Suprapubic skin (tissue), 4 donors: Measurements from ENCODE around the gene ESPL1. TPM values are rescaled to one million over a fixed set of nuclear protein-coding genes. Genes with fewer than 3 reads are reported as not detected.

Experiments used
- DNase-seq, 2 donors: peaks; one replicate each; pipeline ENCODE4 v3.0.0-alpha.2; 2019; ENCODE audit warnings: low spot score in 2 of 2
- H3K27ac ChIP-seq: fragments of 200-600 bp; sonication (generic); one replicate; pipeline ENCODE4 v1.5.1; 2019
- H3K27me3 ChIP-seq: fragments of 200-600 bp; sonication (generic); one replicate; pipeline ENCODE4 v1.5.1; 2019
- H3K36me3 ChIP-seq: fragments of 200-600 bp; sonication (generic); one replicate; pipeline ENCODE4 v1.5.1; 2019
- H3K4me1 ChIP-seq: fragments of 200-600 bp; sonication (generic); one replicate; pipeline ENCODE4 v1.5.1; 2019
- H3K4me3 ChIP-seq: fragments of 200-600 bp; sonication (generic); one replicate; pipeline ENCODE4 v1.5.1; 2019; ENCODE audit warnings: mild to moderate bottlenecking
- H3K9me3 ChIP-seq: fragments of 200-600 bp; sonication (generic); one replicate; pipeline ENCODE4 v1.5.1; 2019
- CTCF ChIP-seq, 2 donors: fragments of 200-600 bp in 1 of 2; fragments of 450-650 bp in 1 of 2; sonication (generic) in 1 of 2; IDR thresholded peaks; one replicate each; pipeline ENCODE4 v1.5.1; 2016 to 2019; ENCODE audit warnings: antibody characterized with exemption in 2 of 2, mild to moderate bottlenecking in 1 of 2, moderate library complexity in 1 of 2
- EP300 ChIP-seq: sonication (generic); formaldehyde crosslinking; IDR thresholded peaks from one replicate; pipeline ENCODE4 v1.6.1; 2017; ENCODE audit warnings: antibody characterized with exemption
- POLR2A ChIP-seq, 2 donors: fragments of 450-650 bp; IDR thresholded peaks; one replicate each; pipeline ENCODE4 v1.6.1; 2017; ENCODE audit warnings: antibody characterized with exemption in 2 of 2, mild to moderate bottlenecking in 2 of 2, moderate library complexity in 2 of 2
- POLR2AphosphoS5 ChIP-seq, 3 donors: sonication (generic); formaldehyde crosslinking; IDR thresholded peaks; one replicate each; pipeline ENCODE4 v1.6.1; 2017; ENCODE audit warnings: antibody characterized with exemption in 3 of 3
- WGBS: methylation state at CpG from one replicate; pipeline ENCODE4 v1.1.5; 2018; 5-methylcytosine and 5-hydroxymethylcytosine counted together
- total RNA-seq, 4 donors: library from RNA; depleted of rRNA; stranded (reverse); fragments of >200 nt; gene quantifications; one replicate each; pipeline ENCODE4 v1.1.0, GENCODE V29; 2016

ESPL1 gene
- total RNA-seq, 4 donors from 2014 or later: 5.7 to 10.6 (median 6.1) TPM

- no peak for DNase-seq
- no peak for TF ChIP-seq POLR2AphosphoS5 (IDR thresholded peaks at IDR 0.05)
- no peak for TF ChIP-seq CTCF (IDR thresholded peaks at IDR 0.05)
- no peak for TF ChIP-seq POLR2A (IDR thresholded peaks at IDR 0.05)
- no peak for TF ChIP-seq EP300
- H3K27me3 ChIP-seq: no peaks in the 10 kb centered on the region
- no peaks in the 10 kb centered on the region for H3K4me1 ChIP-seq
- H3K27ac ChIP-seq: peak overlapping the region; percentile 33
- WGBS: 55% methylated on average over 2 of the region's 3 CpGs
- no peaks in the 10 kb centered on the region for H3K9me3 ChIP-seq
- H3K4me3 ChIP-seq: no peak overlapping the region
- peaks cover 6% of the 10 kb centered on the region for H3K36me3 ChIP-seq
These were observed 11.3 kb downstream of the ESPL1 start for GRCh38 chr12:53279283-53279869.

GRCh38 chr12:53279888-53280498 lies 11.9 kb downstream of the ESPL1 start:
- Histone ChIP-seq H3K36me3 (peaks cover 6% of the 10 kb centered on the region), H3K27ac (peak overlapping the region; percentile 33), H3K9me3 (no peaks in the 10 kb centered on the region), H3K4me1 (no peaks in the 10 kb centered on the region), H3K4me3 (no peak overlapping the region), H3K27me3 (no peaks in the 10 kb centered on the region)
- 88% methylated on average over 9 of the region's 9 CpGs for WGBS
- no peak for DNase-seq
- TF ChIP-seq POLR2A (IDR thresholded peaks at IDR 0.05): no peak
- TF ChIP-seq EP300: no peak
- TF ChIP-seq CTCF (IDR thresholded peaks at IDR 0.05): no peak
- no peak for TF ChIP-seq POLR2AphosphoS5 (IDR thresholded peaks at IDR 0.05)

GRCh38 chr12:53286448-53286847 lies 18.3 kb downstream of the ESPL1 start:
- no peaks in the 10 kb centered on the region for H3K9me3 ChIP-seq
- peaks cover 6% of the 10 kb centered on the region for H3K36me3 ChIP-seq
- no peak overlapping the region for H3K4me3 ChIP-seq
- TF ChIP-seq POLR2A (IDR thresholded peaks at IDR 0.05) (no peak), CTCF (IDR thresholded peaks at IDR 0.05) (no peak), POLR2AphosphoS5 (IDR thresholded peaks at IDR 0.05) (no peak), EP300 (no peak)
- DNase-seq: no peak
- no CpG with 5 or more reads among the region's 9 CpGs for WGBS
- no peaks in the 10 kb centered on the region for H3K27me3 ChIP-seq
- H3K27ac ChIP-seq: no peak overlapping the region
- H3K4me1 ChIP-seq: peaks cover 4% of the 10 kb centered on the region

- Histone ChIP-seq H3K27me3 (no peaks in the 10 kb centered on the region), H3K27ac (no peak overlapping the region), H3K4me3 (no peak overlapping the region), H3K9me3 (no peaks in the 10 kb centered on the region), H3K4me1 (peaks cover 4% of the 10 kb centered on the region), H3K36me3 (peaks cover 6% of the 10 kb centered on the region)
- 38% methylated on average over 2 of the region's 11 CpGs for WGBS
- DNase-seq: no peak
- TF ChIP-seq POLR2AphosphoS5 (IDR thresholded peaks at IDR 0.05) (no peak), POLR2A (IDR thresholded peaks at IDR 0.05) (no peak), CTCF (IDR thresholded peaks at IDR 0.05) (peak; percentile 48 to 63)
These were observed 19.7 kb downstream of the ESPL1 start for GRCh38 chr12:53287741-53288216.

- Histone ChIP-seq H3K4me1 (peaks cover 4% of the 10 kb centered on the region), H3K36me3 (peaks cover 4% of the 10 kb centered on the region), H3K27ac (no peak overlapping the region), H3K4me3 (no peak overlapping the region), H3K27me3 (no peaks in the 10 kb centered on the region), H3K9me3 (no peaks in the 10 kb centered on the region)
- no peak for TF ChIP-seq POLR2A (IDR thresholded peaks at IDR 0.05)
- no peak for TF ChIP-seq POLR2AphosphoS5 (IDR thresholded peaks at IDR 0.05)
- DNase-seq: no peak
- WGBS: 73% methylated on average over 6 of the region's 6 CpGs
These were observed 20.2 kb downstream of the ESPL1 start for GRCh38 chr12:53288322-53288721.
